Germinal center (tissue), 1 donor: ENCODE data around the gene CDKN3.
"Not testable (repeated sequence)": the region's sequence is repeated elsewhere in the genome, so short reads cannot be mapped to it uniquely, and the experiment has no call there.

ENCODE experiments used
- DNase-seq: peaks from one replicate; pipeline ENCODE4 v3.0.0; 2012; ENCODE audit warnings: mixed read lengths, low spot score

CDKN3 gene

GRCh38 chr14:54456820-54457608 is 60.2 kb downstream of the CDKN3 start:
- not testable (repeated sequence) for DNase-seq

GRCh38 chr14:54457609-54457996 is 60.8 kb downstream of the CDKN3 start:
- DNase-seq, result no peak

GRCh38 chr14:54458536-54458935 is 61.7 kb downstream of the CDKN3 start:
- DNase-seq, result not testable (repeated sequence)

- no peak for DNase-seq
Observed at GRCh38 chr14:54459106-54459505, 62.3 kb downstream of the CDKN3 start.

GRCh38 chr14:54462048-54462447 is 65.2 kb downstream of the CDKN3 start:
- no peak for DNase-seq

GRCh38 chr14:54465654-54466053 is 68.8 kb downstream of the CDKN3 start:
- DNase-seq, result no peak

GRCh38 chr14:54467280-54467679 is 70.5 kb downstream of the CDKN3 start:
- DNase-seq, result no peak
